MM.1S (cell line): ENCODE measurements around the gene FAM107B.

Source experiments
- EZH2 ChIP-seq: fragments of 300-600 bp; sonication (generic); optimal IDR thresholded peaks from 2 replicates; pipeline ENCODE3; 2017; ENCODE audit warnings: low read depth, mild to moderate bottlenecking, antibody characterized with exemption, low read length, mixed read lengths
- TF ChIP-seq, protein P1 (sequence below): fragments of 300-600 bp; sonication (generic); IDR thresholded peaks from 2 replicates; pipeline ENCODE4 v1.5.1; 2016; ENCODE audit warnings: antibody characterized with exemption, low read length, mixed read lengths

DNA sequence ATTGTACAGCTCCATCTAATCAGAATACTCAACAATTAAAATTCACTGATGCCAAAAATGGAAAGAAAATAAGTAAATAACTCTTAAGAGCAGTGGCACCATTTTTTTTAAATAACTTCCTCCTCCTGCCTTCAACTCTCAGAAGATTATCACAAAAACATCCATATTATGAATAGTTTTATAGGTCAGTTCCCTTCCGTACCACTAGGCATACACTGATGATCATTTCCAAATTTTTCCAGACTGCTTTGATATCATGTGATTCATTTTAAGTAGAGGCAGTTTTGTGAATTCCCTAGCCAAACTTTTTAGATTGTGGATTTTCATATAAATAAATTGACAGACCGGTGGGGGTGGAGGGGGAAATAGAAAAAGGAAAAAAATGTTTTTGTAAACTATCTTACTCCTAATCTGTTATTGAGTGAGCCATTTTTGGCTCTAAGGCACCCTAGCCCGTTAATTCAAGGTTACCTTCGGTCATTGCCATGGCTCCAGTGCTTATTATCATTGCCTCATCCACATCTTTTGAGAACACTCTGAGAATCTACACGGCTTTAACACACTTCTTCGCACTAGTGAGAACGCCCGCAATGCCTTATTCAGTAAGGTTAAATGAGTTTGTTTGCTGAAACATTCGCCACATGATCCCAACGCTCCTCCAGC lies 1.0 kb downstream of the FAM107B start:
- TF ChIP-seq, protein P1, sequence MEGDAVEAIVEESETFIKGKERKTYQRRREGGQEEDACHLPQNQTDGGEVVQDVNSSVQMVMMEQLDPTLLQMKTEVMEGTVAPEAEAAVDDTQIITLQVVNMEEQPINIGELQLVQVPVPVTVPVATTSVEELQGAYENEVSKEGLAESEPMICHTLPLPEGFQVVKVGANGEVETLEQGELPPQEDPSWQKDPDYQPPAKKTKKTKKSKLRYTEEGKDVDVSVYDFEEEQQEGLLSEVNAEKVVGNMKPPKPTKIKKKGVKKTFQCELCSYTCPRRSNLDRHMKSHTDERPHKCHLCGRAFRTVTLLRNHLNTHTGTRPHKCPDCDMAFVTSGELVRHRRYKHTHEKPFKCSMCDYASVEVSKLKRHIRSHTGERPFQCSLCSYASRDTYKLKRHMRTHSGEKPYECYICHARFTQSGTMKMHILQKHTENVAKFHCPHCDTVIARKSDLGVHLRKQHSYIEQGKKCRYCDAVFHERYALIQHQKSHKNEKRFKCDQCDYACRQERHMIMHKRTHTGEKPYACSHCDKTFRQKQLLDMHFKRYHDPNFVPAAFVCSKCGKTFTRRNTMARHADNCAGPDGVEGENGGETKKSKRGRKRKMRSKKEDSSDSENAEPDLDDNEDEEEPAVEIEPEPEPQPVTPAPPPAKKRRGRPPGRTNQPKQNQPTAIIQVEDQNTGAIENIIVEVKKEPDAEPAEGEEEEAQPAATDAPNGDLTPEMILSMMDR: no peak
- TF ChIP-seq EZH2: no peak
